ENCODE results near the gene ENPP3. TPM values are rescaled to one million over a fixed set of nuclear protein-coding genes. Genes with fewer than 3 reads are reported as not detected.

The ENPP3 gene
- total RNA-seq, 1 experiment from 2014 or later = not detected

DNA sequence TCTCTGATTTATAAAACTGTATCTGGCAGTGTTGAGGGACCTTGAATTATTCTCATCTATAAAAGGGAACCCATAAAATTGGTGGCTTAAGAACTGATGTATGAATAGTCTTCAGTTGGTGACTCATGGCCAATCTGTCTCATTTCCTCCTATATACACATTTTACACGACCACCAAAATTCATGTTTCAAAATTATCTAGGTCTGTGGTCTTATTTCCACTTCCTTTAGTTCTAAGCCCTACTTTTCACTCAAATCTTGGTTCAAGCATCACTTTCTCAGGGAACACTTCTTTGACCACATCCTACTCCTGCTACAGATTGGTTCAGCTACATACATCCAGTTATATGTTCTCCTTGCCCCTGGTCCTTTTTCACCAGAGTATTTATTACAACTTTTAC lies 152.1 kb downstream of the ENPP3 start (continued):
- TF ChIP-seq ZNF396 (CRISPR knock-in tag; IDR thresholded peaks at IDR 0.05; ENCODE audit: borderline replicate concordance) (no peak), ELF4 (CRISPR knock-in tag; IDR thresholded peaks at IDR 0.05; ENCODE audit: low read depth) (no peak)

DNA sequence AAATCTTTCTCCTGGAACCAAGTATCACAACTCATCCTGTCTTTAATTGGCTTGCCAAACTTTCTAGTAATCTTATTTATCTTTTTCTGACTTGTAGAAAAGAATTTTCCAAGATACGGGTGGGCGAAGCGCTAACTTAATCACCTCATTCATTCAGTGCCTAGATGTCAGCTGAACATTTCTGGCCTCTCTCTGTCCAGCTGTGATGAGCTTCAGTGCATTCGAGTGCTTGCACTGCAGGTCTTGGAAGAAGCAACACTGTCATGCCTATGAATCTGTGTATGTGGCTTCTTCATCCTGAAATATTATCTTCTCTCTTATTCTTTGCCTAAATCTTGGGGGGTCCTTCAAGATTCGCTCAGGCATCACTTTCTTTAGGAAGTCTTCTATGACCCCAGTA lies 154.4 kb downstream of the ENPP3 start:
- ATAC-seq (no peak), DNase-seq (ENCODE audit: low spot score) (no peak)
- Mint-ChIP-seq H3K27me3 (ENCODE audit: low read depth) (no peaks in the 10 kb centered on the region; the same call in 1 of the 2 replicates), H3K27ac (no peak overlapping the region), H3K36me3 (no peaks in the 10 kb centered on the region), H3K9me3 (no peaks in the 10 kb centered on the region), H3K4me1 (peaks cover 16% of the 10 kb centered on the region), H3K4me3 (no peak overlapping the region)
- TF ChIP-seq MYBL2 (CRISPR knock-in tag; IDR thresholded peaks at IDR 0.05) (no peak), FOXK1 (CRISPR knock-in tag; IDR thresholded peaks at IDR 0.05) (no peak), NFYB (CRISPR knock-in tag; conservative IDR thresholded peaks at IDR 0.05; ENCODE audit: low read depth) (no peak), ZNF423 (CRISPR knock-in tag; IDR thresholded peaks at IDR 0.05) (no peak), SMAD4 (CRISPR knock-in tag; IDR thresholded peaks at IDR 0.05) (no peak), ATF1 (CRISPR knock-in tag; IDR thresholded peaks at IDR 0.05) (no peak), ETV6 (CRISPR knock-in tag; IDR thresholded peaks at IDR 0.05) (no peak), ZNF671 (CRISPR knock-in tag; IDR thresholded peaks at IDR 0.05) (no peak), ZNF138 (CRISPR knock-in tag; conservative IDR thresholded peaks at IDR 0.05) (no peak), RELA (CRISPR knock-in tag; IDR thresholded peaks at IDR 0.05; ENCODE audit: borderline replicate concordance) (no peak), NFE2L1 (CRISPR knock-in tag; IDR thresholded peaks at IDR 0.05) (no peak)
- TF ChIP-seq, protein P1, sequence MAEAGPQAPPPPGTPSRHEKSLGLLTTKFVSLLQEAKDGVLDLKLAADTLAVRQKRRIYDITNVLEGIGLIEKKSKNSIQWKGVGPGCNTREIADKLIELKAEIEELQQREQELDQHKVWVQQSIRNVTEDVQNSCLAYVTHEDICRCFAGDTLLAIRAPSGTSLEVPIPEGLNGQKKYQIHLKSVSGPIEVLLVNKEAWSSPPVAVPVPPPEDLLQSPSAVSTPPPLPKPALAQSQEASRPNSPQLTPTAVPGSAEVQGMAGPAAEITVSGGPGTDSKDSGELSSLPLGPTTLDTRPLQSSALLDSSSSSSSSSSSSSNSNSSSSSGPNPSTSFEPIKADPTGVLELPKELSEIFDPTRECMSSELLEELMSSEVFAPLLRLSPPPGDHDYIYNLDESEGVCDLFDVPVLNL (CRISPR knock-in tag; IDR thresholded peaks at IDR 0.05; ENCODE audit: borderline replicate concordance, low read depth) = no peak
- TF ChIP-seq, protein P2, sequence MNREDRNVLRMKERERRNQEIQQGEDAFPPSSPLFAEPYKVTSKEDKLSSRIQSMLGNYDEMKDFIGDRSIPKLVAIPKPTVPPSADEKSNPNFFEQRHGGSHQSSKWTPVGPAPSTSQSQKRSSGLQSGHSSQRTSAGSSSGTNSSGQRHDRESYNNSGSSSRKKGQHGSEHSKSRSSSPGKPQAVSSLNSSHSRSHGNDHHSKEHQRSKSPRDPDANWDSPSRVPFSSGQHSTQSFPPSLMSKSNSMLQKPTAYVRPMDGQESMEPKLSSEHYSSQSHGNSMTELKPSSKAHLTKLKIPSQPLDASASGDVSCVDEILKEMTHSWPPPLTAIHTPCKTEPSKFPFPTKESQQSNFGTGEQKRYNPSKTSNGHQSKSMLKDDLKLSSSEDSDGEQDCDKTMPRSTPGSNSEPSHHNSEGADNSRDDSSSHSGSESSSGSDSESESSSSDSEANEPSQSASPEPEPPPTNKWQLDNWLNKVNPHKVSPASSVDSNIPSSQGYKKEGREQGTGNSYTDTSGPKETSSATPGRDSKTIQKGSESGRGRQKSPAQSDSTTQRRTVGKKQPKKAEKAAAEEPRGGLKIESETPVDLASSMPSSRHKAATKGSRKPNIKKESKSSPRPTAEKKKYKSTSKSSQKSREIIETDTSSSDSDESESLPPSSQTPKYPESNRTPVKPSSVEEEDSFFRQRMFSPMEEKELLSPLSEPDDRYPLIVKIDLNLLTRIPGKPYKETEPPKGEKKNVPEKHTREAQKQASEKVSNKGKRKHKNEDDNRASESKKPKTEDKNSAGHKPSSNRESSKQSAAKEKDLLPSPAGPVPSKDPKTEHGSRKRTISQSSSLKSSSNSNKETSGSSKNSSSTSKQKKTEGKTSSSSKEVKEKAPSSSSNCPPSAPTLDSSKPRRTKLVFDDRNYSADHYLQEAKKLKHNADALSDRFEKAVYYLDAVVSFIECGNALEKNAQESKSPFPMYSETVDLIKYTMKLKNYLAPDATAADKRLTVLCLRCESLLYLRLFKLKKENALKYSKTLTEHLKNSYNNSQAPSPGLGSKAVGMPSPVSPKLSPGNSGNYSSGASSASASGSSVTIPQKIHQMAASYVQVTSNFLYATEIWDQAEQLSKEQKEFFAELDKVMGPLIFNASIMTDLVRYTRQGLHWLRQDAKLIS (CRISPR knock-in tag; IDR thresholded peaks at IDR 0.05; ENCODE audit: borderline replicate concordance) = no peak
- TF ChIP-seq, protein P3, sequence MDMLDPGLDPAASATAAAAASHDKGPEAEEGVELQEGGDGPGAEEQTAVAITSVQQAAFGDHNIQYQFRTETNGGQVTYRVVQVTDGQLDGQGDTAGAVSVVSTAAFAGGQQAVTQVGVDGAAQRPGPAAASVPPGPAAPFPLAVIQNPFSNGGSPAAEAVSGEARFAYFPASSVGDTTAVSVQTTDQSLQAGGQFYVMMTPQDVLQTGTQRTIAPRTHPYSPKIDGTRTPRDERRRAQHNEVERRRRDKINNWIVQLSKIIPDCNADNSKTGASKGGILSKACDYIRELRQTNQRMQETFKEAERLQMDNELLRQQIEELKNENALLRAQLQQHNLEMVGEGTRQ (CRISPR knock-in tag; IDR thresholded peaks at IDR 0.05) = no peak
- TF ChIP-seq, protein P4, sequence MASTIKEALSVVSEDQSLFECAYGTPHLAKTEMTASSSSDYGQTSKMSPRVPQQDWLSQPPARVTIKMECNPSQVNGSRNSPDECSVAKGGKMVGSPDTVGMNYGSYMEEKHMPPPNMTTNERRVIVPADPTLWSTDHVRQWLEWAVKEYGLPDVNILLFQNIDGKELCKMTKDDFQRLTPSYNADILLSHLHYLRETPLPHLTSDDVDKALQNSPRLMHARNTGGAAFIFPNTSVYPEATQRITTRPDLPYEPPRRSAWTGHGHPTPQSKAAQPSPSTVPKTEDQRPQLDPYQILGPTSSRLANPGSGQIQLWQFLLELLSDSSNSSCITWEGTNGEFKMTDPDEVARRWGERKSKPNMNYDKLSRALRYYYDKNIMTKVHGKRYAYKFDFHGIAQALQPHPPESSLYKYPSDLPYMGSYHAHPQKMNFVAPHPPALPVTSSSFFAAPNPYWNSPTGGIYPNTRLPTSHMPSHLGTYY (CRISPR knock-in tag; IDR thresholded peaks at IDR 0.05) = no peak
- CTCF ChIA-PET = interaction anchor here (0.7 to 1.4 kb wide), 5 partner anchors 9 to 119 kb away, joined by 3 to 4 read pairs (median 4); no protein-coding TSS in a partner anchor
- POLR2A ChIA-PET = no interaction called here

DNA sequence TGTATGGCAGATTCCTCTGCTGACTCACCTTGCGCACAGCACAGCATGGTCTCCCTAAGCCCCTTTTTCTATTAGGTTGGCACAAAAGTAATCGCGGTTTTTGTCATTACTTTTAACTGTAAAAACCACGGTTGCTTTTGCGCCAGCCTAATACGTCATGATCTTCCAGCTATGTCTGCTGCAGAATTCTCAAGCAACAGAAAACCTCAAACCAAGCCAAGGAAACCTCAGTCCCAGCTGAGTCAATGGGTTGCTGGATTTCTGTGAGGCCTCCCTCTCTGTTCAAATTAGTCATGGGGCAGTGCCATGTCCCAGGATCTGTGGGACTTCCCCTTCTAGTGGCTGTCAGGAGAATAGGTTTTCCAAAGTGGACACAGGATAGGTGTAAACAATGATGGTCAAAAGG lies 155.0 kb downstream of the ENPP3 start:
- H3K27ac Mint-ChIP-seq = no peak overlapping the region
- no peak for DNase-seq (ENCODE audit: low spot score)
- no peak for TF ChIP-seq ZNF121 (CRISPR knock-in tag; IDR thresholded peaks at IDR 0.05)
- no peak for TF ChIP-seq RELA (CRISPR knock-in tag; IDR thresholded peaks at IDR 0.05; ENCODE audit: borderline replicate concordance)
- TF ChIP-seq, protein P5, sequence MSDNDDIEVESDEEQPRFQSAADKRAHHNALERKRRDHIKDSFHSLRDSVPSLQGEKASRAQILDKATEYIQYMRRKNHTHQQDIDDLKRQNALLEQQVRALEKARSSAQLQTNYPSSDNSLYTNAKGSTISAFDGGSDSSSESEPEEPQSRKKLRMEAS (CRISPR knock-in tag; IDR thresholded peaks at IDR 0.05) = no peak
- TF ChIP-seq NR3C1 (CRISPR knock-in tag; conservative IDR thresholded peaks at IDR 0.05; ENCODE audit: low read depth) = no peak
- TF ChIP-seq ZNF219 (CRISPR knock-in tag; IDR thresholded peaks at IDR 0.05; ENCODE audit: borderline replicate concordance) = no peak
- TF ChIP-seq SMAD3 (CRISPR knock-in tag; IDR thresholded peaks at IDR 0.05; ENCODE audit: borderline replicate concordance) = no peak
- TF ChIP-seq, protein P6, sequence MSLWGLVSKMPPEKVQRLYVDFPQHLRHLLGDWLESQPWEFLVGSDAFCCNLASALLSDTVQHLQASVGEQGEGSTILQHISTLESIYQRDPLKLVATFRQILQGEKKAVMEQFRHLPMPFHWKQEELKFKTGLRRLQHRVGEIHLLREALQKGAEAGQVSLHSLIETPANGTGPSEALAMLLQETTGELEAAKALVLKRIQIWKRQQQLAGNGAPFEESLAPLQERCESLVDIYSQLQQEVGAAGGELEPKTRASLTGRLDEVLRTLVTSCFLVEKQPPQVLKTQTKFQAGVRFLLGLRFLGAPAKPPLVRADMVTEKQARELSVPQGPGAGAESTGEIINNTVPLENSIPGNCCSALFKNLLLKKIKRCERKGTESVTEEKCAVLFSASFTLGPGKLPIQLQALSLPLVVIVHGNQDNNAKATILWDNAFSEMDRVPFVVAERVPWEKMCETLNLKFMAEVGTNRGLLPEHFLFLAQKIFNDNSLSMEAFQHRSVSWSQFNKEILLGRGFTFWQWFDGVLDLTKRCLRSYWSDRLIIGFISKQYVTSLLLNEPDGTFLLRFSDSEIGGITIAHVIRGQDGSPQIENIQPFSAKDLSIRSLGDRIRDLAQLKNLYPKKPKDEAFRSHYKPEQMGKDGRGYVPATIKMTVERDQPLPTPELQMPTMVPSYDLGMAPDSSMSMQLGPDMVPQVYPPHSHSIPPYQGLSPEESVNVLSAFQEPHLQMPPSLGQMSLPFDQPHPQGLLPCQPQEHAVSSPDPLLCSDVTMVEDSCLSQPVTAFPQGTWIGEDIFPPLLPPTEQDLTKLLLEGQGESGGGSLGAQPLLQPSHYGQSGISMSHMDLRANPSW (CRISPR knock-in tag; conservative IDR thresholded peaks at IDR 0.05; ENCODE audit: low read depth) = no peak
- TF ChIP-seq NFATC4 (CRISPR knock-in tag; IDR thresholded peaks at IDR 0.05) = no peak
- no peak for TF ChIP-seq EMX1 (CRISPR knock-in tag; IDR thresholded peaks at IDR 0.05)
- TF ChIP-seq ZNF138 (CRISPR knock-in tag; conservative IDR thresholded peaks at IDR 0.05) = no peak
- no peak for TF ChIP-seq FOXP1 (CRISPR knock-in tag; IDR thresholded peaks at IDR 0.05; ENCODE audit: borderline replicate concordance)

More for the DNA sequence above, 155.0 kb downstream of the ENPP3 start:
- peak; percentile 92 for ATAC-seq
- H3K4me3 Mint-ChIP-seq = no peak overlapping the region
- H3K27me3 Mint-ChIP-seq (ENCODE audit: low read depth) = peaks cover under 1% of the 10 kb centered on the region
- no peaks in the 10 kb centered on the region for H3K36me3 Mint-ChIP-seq
- ChIA-PET CTCF (interaction anchor here (1.2 to 1.4 kb wide), 3 partner anchors 9 to 118 kb away, joined by 3 to 4 read pairs (median 4); no protein-coding TSS in a partner anchor), POLR2A (no interaction called here)
- H3K4me1 Mint-ChIP-seq = peaks cover 16% of the 10 kb centered on the region
- H3K9me3 Mint-ChIP-seq = no peaks in the 10 kb centered on the region

Data from WTC11 (cell line).